ENCODE measurements around the gene TEKT3. TPM values are rescaled to one million over a fixed set of nuclear protein-coding genes. Genes with fewer than 3 reads are reported as not detected.
A peak's percentile ranks its signal among the peaks of the same experiment; 100 is the strongest.

TEKT3 gene
- total and polyA plus RNA-seq, 8 donors = 0.65 to 2.7 (median 0.92) TPM; not detected in 5

GRCh38 chr17:15290605-15291004 is 50.8 kb downstream of the TEKT3 start:
- Histone ChIP-seq H3K27me3 (no peaks in the 10 kb centered on the region), H3K4me3 (no peak overlapping the region), H3K36me3 (no peaks in the 10 kb centered on the region), H3K27ac (no peak overlapping the region), H3K4me1 (peaks cover 0 to 29% (median 12%) of the 10 kb centered on the region in 4 donors), H3K9me3 (no peaks in the 10 kb centered on the region)
- intact Hi-C loops (cut with DNase I; ENCODE audit: low total_unique reads) = no loop called here
- no peak for TF ChIP-seq EP300 (IDR thresholded peaks at IDR 0.05)
- TF ChIP-seq CTCF (IDR thresholded peaks at IDR 0.05) = no peak
- TF ChIP-seq POLR2A (IDR thresholded peaks at IDR 0.05) = no peak
- no peak for TF ChIP-seq POLR2AphosphoS5 (IDR thresholded peaks at IDR 0.05)
- WGBS, 5 donors = 83 to 92% (median 87%) methylated on average over 6 of the region's 6 CpGs
- DNase-seq = no peak

GRCh38 chr17:15289285-15290183 is 51.9 kb downstream of the TEKT3 start:
- Histone ChIP-seq H3K36me3 (no peaks in the 10 kb centered on the region), H3K27ac (no peak overlapping the region), H3K27me3 (no peaks in the 10 kb centered on the region), H3K4me3 (no peak overlapping the region), H3K4me1 (peaks cover 0 to 29% (median 12%) of the 10 kb centered on the region in 4 donors), H3K9me3 (no peaks in the 10 kb centered on the region)
- WGBS, 5 donors = 67 to 75% (median 72%) methylated on average over 22 of the region's 22 CpGs
- intact Hi-C loops (cut with DNase I; ENCODE audit: low total_unique reads) = no loop called here
- no peak for DNase-seq
- TF ChIP-seq POLR2A (IDR thresholded peaks at IDR 0.05) = no peak
- no peak for TF ChIP-seq POLR2AphosphoS5 (IDR thresholded peaks at IDR 0.05)
- no peak for TF ChIP-seq EP300 (IDR thresholded peaks at IDR 0.05)

GRCh38 chr17:15288859-15289258 is 52.5 kb downstream of the TEKT3 start:
- WGBS, 5 donors = 74 to 86% (median 83%) methylated on average over 1 of the region's 1 CpG
- Histone ChIP-seq H3K27ac (no peak overlapping the region), H3K36me3 (no peaks in the 10 kb centered on the region), H3K27me3 (no peaks in the 10 kb centered on the region), H3K4me1 (peaks cover 0 to 29% (median 12%) of the 10 kb centered on the region in 4 donors), H3K4me3 (no peak overlapping the region), H3K9me3 (no peaks in the 10 kb centered on the region)
- no peak for DNase-seq
- intact Hi-C loops (cut with DNase I; ENCODE audit: low total_unique reads) = no loop called here
- TF ChIP-seq POLR2A (IDR thresholded peaks at IDR 0.05) = no peak

GRCh38 chr17:15287538-15288267 is 53.7 kb downstream of the TEKT3 start:
- no peaks in the 10 kb centered on the region for H3K9me3 ChIP-seq
- intact Hi-C loops (cut with DNase I; ENCODE audit: low total_unique reads) = no loop called here
- H3K27ac ChIP-seq = peak overlapping the region in 2 of 5 donors; percentile 1 to 47

GRCh38 chr17:15285466-15285865 is 55.9 kb downstream of the TEKT3 start:
- Histone ChIP-seq H3K9me3 (no peaks in the 10 kb centered on the region), H3K4me1 (peaks cover 0 to 24% (median 12%) of the 10 kb centered on the region in 4 donors), H3K36me3 (no peaks in the 10 kb centered on the region), H3K27ac (no peak overlapping the region), H3K27me3 (no peaks in the 10 kb centered on the region), H3K4me3 (no peak overlapping the region)
- WGBS, 5 donors = 74 to 86% (median 78%) methylated on average over 6 of the region's 6 CpGs
- DNase-seq = no peak
- intact Hi-C loops (cut with DNase I; ENCODE audit: low total_unique reads) = no loop called here
- no peak for TF ChIP-seq POLR2A (IDR thresholded peaks at IDR 0.05)
- TF ChIP-seq POLR2AphosphoS5 (IDR thresholded peaks at IDR 0.05) = no peak
- TF ChIP-seq CTCF (IDR thresholded peaks at IDR 0.05) = no peak
- no peak for TF ChIP-seq EP300 (IDR thresholded peaks at IDR 0.05)

More at GRCh38 chr17:15287538-15288267, 53.7 kb downstream of the TEKT3 start:
- H3K4me3 ChIP-seq = no peak overlapping the region
- peak in 1 of 3 donors; percentile 38 for TF ChIP-seq POLR2AphosphoS5 (IDR thresholded peaks at IDR 0.05)
- no peak for TF ChIP-seq POLR2A (IDR thresholded peaks at IDR 0.05)
- H3K27me3 ChIP-seq = no peaks in the 10 kb centered on the region
- DNase-seq = no peak
- H3K4me1 ChIP-seq = peaks cover 0 to 29% (median 12%) of the 10 kb centered on the region in 4 donors
- H3K36me3 ChIP-seq = no peaks in the 10 kb centered on the region
- WGBS, 5 donors = 16 to 42% (median 25%) methylated on average over 4 of the region's 4 CpGs
